ENCODE measurements around the gene NCR3LG1.
A peak's percentile ranks its signal among the peaks of the same experiment; 100 is the strongest.

The NCR3LG1 gene

GRCh38 chr11:17353821-17354600, 2.4 kb downstream of the NCR3LG1 start:
- no peak for DNase-seq (ENCODE audit: low read depth in 1 of 2, low spot score in 1 of 2)
- peak; percentile 17 for TF ChIP-seq REST (IDR thresholded peaks at IDR 0.05; ENCODE audit: insufficient replicate concordance, low read depth)
- TF ChIP-seq GABPA (IDR thresholded peaks at IDR 0.05; ENCODE audit: low read depth), result 0 out of 2 replicates have a peak, but pooled peaks have one; percentile 28
- TF ChIP-seq CTCF (IDR thresholded peaks at IDR 0.05; ENCODE audit: insufficient read depth, low read length), result no peak
- TF ChIP-seq POLR2AphosphoS5 (IDR thresholded peaks at IDR 0.05; ENCODE audit: low read depth), result no peak
- Histone ChIP-seq H3K4me3 (replicated peaks; ENCODE audit: insufficient read depth, low read length) (peak overlapping the region; percentile 50), H3K27me3 (ENCODE audit: insufficient read depth, poor library complexity, severe bottlenecking) (no peaks in the 10 kb centered on the region), H3K27ac (replicated peaks) (peak overlapping the region; percentile 92)

- peak overlapping the region; percentile 92; the same call in 1 of the 2 replicates for H3K27ac ChIP-seq (replicated peaks)
- H3K4me3 ChIP-seq (replicated peaks; ENCODE audit: insufficient read depth, low read length), result peak overlapping the region; percentile 50
- peak; percentile 56 for TF ChIP-seq CTCF (IDR thresholded peaks at IDR 0.05; ENCODE audit: insufficient read depth, low read length)
- TF ChIP-seq POLR2AphosphoS5 (IDR thresholded peaks at IDR 0.05; ENCODE audit: low read depth), result no peak
- peak; percentile 55 to 88 for DNase-seq (ENCODE audit: low read depth in 1 of 2, low spot score in 1 of 2)
- H3K27me3 ChIP-seq (ENCODE audit: insufficient read depth, poor library complexity, severe bottlenecking), result no peaks in the 10 kb centered on the region
Observed at GRCh38 chr11:17354601-17354991, 3.0 kb downstream of the NCR3LG1 start.

GRCh38 chr11:17366495-17366894, 14.9 kb downstream of the NCR3LG1 start:
- DNase-seq (ENCODE audit: low read depth in 1 of 2, low spot score in 1 of 2), result peak in 1 of 2 experiments; percentile 71
- TF ChIP-seq REST (IDR thresholded peaks at IDR 0.05; ENCODE audit: insufficient replicate concordance, low read depth), result no peak
- TF ChIP-seq POLR2AphosphoS5 (IDR thresholded peaks at IDR 0.05; ENCODE audit: low read depth), result no peak
- TF ChIP-seq CTCF (IDR thresholded peaks at IDR 0.05; ENCODE audit: insufficient read depth, low read length), result no peak
- no peak for TF ChIP-seq GABPA (IDR thresholded peaks at IDR 0.05; ENCODE audit: low read depth)
- no peak for TF ChIP-seq SPI1 (IDR thresholded peaks at IDR 0.05; ENCODE audit: borderline replicate concordance, low read depth)
- H3K4me3 ChIP-seq (replicated peaks; ENCODE audit: insufficient read depth, low read length), result no peak overlapping the region
- H3K27ac ChIP-seq (replicated peaks), result peak overlapping the region; percentile 14
- no peaks in the 10 kb centered on the region for H3K27me3 ChIP-seq (ENCODE audit: insufficient read depth, poor library complexity, severe bottlenecking)

- H3K4me3 ChIP-seq (replicated peaks; ENCODE audit: insufficient read depth, low read length), result no peak overlapping the region
- H3K27me3 ChIP-seq (ENCODE audit: insufficient read depth, poor library complexity, severe bottlenecking), result no peaks in the 10 kb centered on the region
- H3K27ac ChIP-seq (replicated peaks), result no peak overlapping the region
- no peak for TF ChIP-seq SPI1 (IDR thresholded peaks at IDR 0.05; ENCODE audit: borderline replicate concordance, low read depth)
- no peak for TF ChIP-seq GABPA (IDR thresholded peaks at IDR 0.05; ENCODE audit: low read depth)
- no peak for TF ChIP-seq POLR2AphosphoS5 (IDR thresholded peaks at IDR 0.05; ENCODE audit: low read depth)
- no peak for TF ChIP-seq REST (IDR thresholded peaks at IDR 0.05; ENCODE audit: insufficient replicate concordance, low read depth)
- no peak for TF ChIP-seq CTCF (IDR thresholded peaks at IDR 0.05; ENCODE audit: insufficient read depth, low read length)
- DNase-seq (ENCODE audit: low read depth in 1 of 2, low spot score in 1 of 2), result no peak
Observed at GRCh38 chr11:17368551-17368950, 17.0 kb downstream of the NCR3LG1 start.
